T-cell (primary cell): ENCODE results near the gene CDH11. TPM values are rescaled to one million over a fixed set of nuclear protein-coding genes. Genes with fewer than 3 reads are reported as not detected.

Experiments used
- ATAC-seq, 4 experiments: fragments of 200-7000 bp in 3 of 4; fragments of 150-1000 bp in 1 of 4; cut with Tn5 transposase; replicated peaks in 1 of 4; 1 replicate in 3 of 4; 2 replicates in 1 of 4; pipeline ENCODE4 v1.10.0; 2021; ENCODE audit warnings: moderate library complexity in 3 of 4, mild to moderate bottlenecking in 2 of 4, moderate number of reproducible peaks in 1 of 4
- CTCF ChIA-PET, 2 donors: fragments of 300-600 bp; sonication (Branson Sonifier 250); formaldehyde crosslinking; loops; one replicate each; lab custom pipeline; 2022; ENCODE audit warnings: antibody characterized with exemption in 2 of 2; lab: Charles Lee
- POLR2A ChIA-PET, 2 donors: fragments of 300-600 bp; sonication (Branson Sonifier 250); formaldehyde crosslinking; loops; one replicate each; lab custom pipeline; 2022; ENCODE audit warnings: antibody characterized with exemption in 2 of 2; lab: Charles Lee
- DNase-seq, 35 experiments: peaks; one replicate each; pipeline versions ENCODE4 v3.0.0 to v3.0.0-alpha.2; 2013 to 2023
- H3K27ac ChIP-seq: one replicate; pipeline ENCODE4 v1.5.1; 2013; ENCODE audit warnings: low read length
- H3K27me3 ChIP-seq, 2 experiments: replicated peaks in 1 of 2; 1 replicate in 1 of 2; 2 replicates in 1 of 2; pipeline versions ENCODE4 v1.6.1 to v1.7.0; 2013; ENCODE audit warnings: low read length in 1 of 2, mixed read lengths in 1 of 2; ENCODE audit not compliant: control insufficient read depth in 2 of 2, insufficient read depth in 2 of 2; ENCODE audit errors: extremely low read depth in 1 of 2
- H3K36me3 ChIP-seq, 2 donors: 1 replicate in 1 of 2; 2 replicates in 1 of 2; pipeline versions ENCODE4 v1.6.1 to v1.7.0; 2013; ENCODE audit warnings: low read length in 1 of 2; ENCODE audit not compliant: control insufficient read depth in 2 of 2, insufficient read depth in 1 of 2; ENCODE audit errors: extremely low read depth in 1 of 2
- H3K4me1 ChIP-seq, 2 experiments: 1 replicate in 1 of 2; 2 replicates in 1 of 2; pipeline versions ENCODE4 v1.6.1 to v1.7.0; 2013; ENCODE audit warnings: low read length in 2 of 2, mixed read lengths in 1 of 2; ENCODE audit not compliant: insufficient read depth in 2 of 2, control insufficient read depth in 1 of 2; ENCODE audit errors: extremely low read depth in 1 of 2
- H3K4me3 ChIP-seq, 2 donors: 1 replicate in 1 of 2; 2 replicates in 1 of 2; pipeline versions ENCODE4 v1.5.1 to v1.7.0; 2013; ENCODE audit warnings: mild to moderate bottlenecking in 2 of 2, low read length in 1 of 2, moderate library complexity in 1 of 2; ENCODE audit not compliant: control insufficient read depth in 1 of 2; ENCODE audit errors: extremely low read depth in 1 of 2
- H3K9me3 ChIP-seq: 2 replicates; pipeline ENCODE4 v1.7.0; 2013
- H3K27ac Mint-ChIP-seq, 2 donors: one replicate each; pipeline ENCODE4 v1.8.0; 2020 to 2021; ENCODE audit warnings: mild to moderate bottlenecking in 2 of 2, mixed read lengths in 2 of 2
- H3K27me3 Mint-ChIP-seq, 2 donors: one replicate each; pipeline ENCODE4 v1.8.0; 2021 to 2022; ENCODE audit warnings: mixed read lengths in 2 of 2
- H3K36me3 Mint-ChIP-seq: one replicate; pipeline ENCODE4 v1.8.0; 2021; ENCODE audit warnings: mixed read lengths
- H3K4me1 Mint-ChIP-seq, 3 donors: one replicate each; pipeline ENCODE4 v1.8.0; 2020 to 2022; ENCODE audit warnings: mixed read lengths in 3 of 3, mild to moderate bottlenecking in 1 of 3
- H3K4me3 Mint-ChIP-seq, 3 donors: one replicate each; pipeline ENCODE4 v1.8.0; 2020 to 2022; ENCODE audit warnings: mild to moderate bottlenecking in 3 of 3, mixed read lengths in 3 of 3, moderate library complexity in 3 of 3
- H3K9me3 Mint-ChIP-seq, 3 donors: one replicate each; pipeline ENCODE4 v1.8.0; 2020 to 2022; ENCODE audit warnings: mixed read lengths in 3 of 3
- WGBS: methylation state at CpG from one replicate; pipeline ENCODE4 v1.1.5; 2013; ENCODE audit warnings: missing lambda C conversion rate; ENCODE audit not compliant: insufficient coverage; 5-methylcytosine and 5-hydroxymethylcytosine counted together
- total RNA-seq, 35 experiments: library from RNA in 6 of 35; stranded (reverse) in 6 of 35; fragments of 120-200 nt in 1 of 35; gene quantifications; one replicate each; pipeline versions ENCODE4 v1.2.1 to v1.2.4 and lab custom pipeline; 2013 to 2026

Gene CDH11
- total RNA-seq, 5 donors from 2014 or later (not counting 1 experiment from before 2014, with no cell fraction given), result 0.10 to 1.1 (median 0.53) TPM; not detected in 2

DNA sequence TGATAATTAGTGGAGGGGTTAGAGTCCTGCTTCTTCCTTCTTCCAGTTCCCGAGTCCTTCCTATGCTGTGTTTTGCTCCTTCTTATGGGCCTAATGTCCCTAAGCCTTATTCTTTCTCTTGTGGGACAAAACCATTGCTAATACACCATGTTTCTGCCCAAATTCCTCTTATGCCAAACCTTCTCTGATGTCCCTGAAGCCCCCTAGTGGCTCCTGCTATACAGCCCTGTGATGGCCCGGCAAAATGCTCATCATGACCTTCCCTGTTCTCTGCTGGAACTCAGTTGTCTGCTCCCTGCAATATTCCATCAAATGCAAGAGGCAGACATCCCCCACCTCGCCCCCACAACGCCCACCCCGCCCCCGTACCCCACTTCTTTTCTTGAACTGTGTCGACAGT, 171.6 kb downstream of the CDH11 start:
- Histone ChIP-seq H3K27ac (no peak overlapping the region), H3K4me1 (no peaks in the 10 kb centered on the region), H3K36me3 (no peaks in the 10 kb centered on the region), H3K27me3 (no peaks in the 10 kb centered on the region), H3K9me3 (no peaks in the 10 kb centered on the region), H3K4me3 (no peak overlapping the region)
- no peaks in the 10 kb centered on the region for H3K27me3 Mint-ChIP-seq
- no peak for ATAC-seq
- CTCF ChIA-PET, result no interaction called here
- H3K36me3 Mint-ChIP-seq, result no peaks in the 10 kb centered on the region
- H3K4me3 Mint-ChIP-seq, result no peak overlapping the region
- POLR2A ChIA-PET, result no interaction called here
- DNase-seq, result no peak
- 86% methylated on average over 1 of the region's 7 CpGs for WGBS
- H3K9me3 Mint-ChIP-seq, result peaks cover 10 to 22% (median 14%) of the 10 kb centered on the region in 3 donors
- no peaks in the 10 kb centered on the region for H3K4me1 Mint-ChIP-seq
- no peak overlapping the region for H3K27ac Mint-ChIP-seq

GRCh38 chr16:64948056-64948455, 173.8 kb downstream of the CDH11 start:
- Mint-ChIP-seq H3K4me3 (no peak overlapping the region), H3K27me3 (no peaks in the 10 kb centered on the region), H3K27ac (no peak overlapping the region), H3K36me3 (no peaks in the 10 kb centered on the region), H3K9me3 (peaks cover 25 to 33% (median 31%) of the 10 kb centered on the region in 3 donors), H3K4me1 (no peaks in the 10 kb centered on the region)
- Histone ChIP-seq H3K4me3 (no peak overlapping the region), H3K36me3 (no peaks in the 10 kb centered on the region), H3K9me3 (no peaks in the 10 kb centered on the region), H3K27me3 (no peaks in the 10 kb centered on the region), H3K27ac (no peak overlapping the region), H3K4me1 (no peaks in the 10 kb centered on the region)
- DNase-seq, result no peak
- no peak for ATAC-seq
- CTCF ChIA-PET, result no interaction called here
- no CpG with 5 or more reads among the region's 1 CpG for WGBS
- POLR2A ChIA-PET, result no interaction called here

DNA sequence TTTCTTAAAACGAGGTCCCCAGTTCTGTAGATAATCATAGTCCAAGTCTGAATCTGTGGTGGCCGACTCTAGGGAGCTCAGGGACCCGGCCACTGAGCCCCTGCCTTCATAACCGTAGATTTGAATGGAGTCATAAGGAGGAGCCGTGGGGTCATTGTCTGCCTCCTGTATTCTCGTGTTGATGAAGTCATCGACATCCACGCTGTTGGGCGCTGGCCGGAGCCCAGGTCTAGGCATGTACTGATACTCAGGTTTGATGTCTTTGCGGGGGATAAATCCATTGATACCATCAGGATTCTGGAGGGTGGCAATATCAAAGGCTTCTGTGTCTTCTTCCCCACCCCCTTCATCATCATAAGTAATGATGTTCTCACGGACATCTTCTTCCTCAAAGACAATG, 174.2 kb downstream of the CDH11 start:
- Histone ChIP-seq H3K27ac (no peak overlapping the region), H3K36me3 (no peaks in the 10 kb centered on the region), H3K4me3 (no peak overlapping the region), H3K27me3 (no peaks in the 10 kb centered on the region), H3K9me3 (no peaks in the 10 kb centered on the region), H3K4me1 (no peaks in the 10 kb centered on the region)
- Mint-ChIP-seq H3K4me3 (no peak overlapping the region), H3K36me3 (no peaks in the 10 kb centered on the region), H3K27ac (no peak overlapping the region), H3K27me3 (no peaks in the 10 kb centered on the region), H3K4me1 (no peaks in the 10 kb centered on the region), H3K9me3 (peaks cover 25 to 34% (median 33%) of the 10 kb centered on the region in 3 donors)
- DNase-seq (no peak), ATAC-seq (no peak)
- ChIA-PET POLR2A (no interaction called here), CTCF (no interaction called here)
- 85% methylated on average over 8 of the region's 12 CpGs for WGBS

DNA sequence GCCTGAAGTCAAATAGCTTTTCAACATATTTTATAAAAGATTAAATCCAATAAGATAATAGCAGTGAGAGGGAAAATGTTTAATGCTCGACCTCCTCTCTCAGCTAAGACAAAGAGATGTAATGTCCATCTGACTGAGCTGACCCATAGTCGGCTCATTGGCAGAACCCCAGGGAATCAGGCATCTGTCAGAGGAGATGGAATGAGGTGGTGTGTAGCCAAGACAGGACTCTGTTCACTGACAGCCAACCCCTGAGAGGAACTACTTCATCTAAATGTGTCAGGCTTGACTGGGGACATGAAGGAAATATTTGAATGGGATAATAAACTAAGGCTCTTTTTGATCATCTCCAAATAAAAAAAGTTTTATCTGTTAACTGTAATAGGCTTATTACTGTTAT, 188.0 kb downstream of the CDH11 start:
- peaks cover 8 to 26% (median 10%) of the 10 kb centered on the region in 3 donors for H3K9me3 Mint-ChIP-seq
- no peaks in the 10 kb centered on the region for H3K4me1 Mint-ChIP-seq
- POLR2A ChIA-PET, result no interaction called here
- WGBS, result 100% methylated on average over 1 of the region's 2 CpGs
- Histone ChIP-seq H3K4me1 (no peaks in the 10 kb centered on the region), H3K9me3 (no peaks in the 10 kb centered on the region), H3K4me3 (no peak overlapping the region), H3K27me3 (no peaks in the 10 kb centered on the region), H3K36me3 (no peaks in the 10 kb centered on the region), H3K27ac (no peak overlapping the region)
- no peak overlapping the region for H3K27ac Mint-ChIP-seq
- H3K36me3 Mint-ChIP-seq, result no peaks in the 10 kb centered on the region
- DNase-seq (no peak), ATAC-seq (no peak)
- CTCF ChIA-PET, result no interaction called here
- H3K27me3 Mint-ChIP-seq, result no peaks in the 10 kb centered on the region
- H3K4me3 Mint-ChIP-seq, result no peak overlapping the region

DNA sequence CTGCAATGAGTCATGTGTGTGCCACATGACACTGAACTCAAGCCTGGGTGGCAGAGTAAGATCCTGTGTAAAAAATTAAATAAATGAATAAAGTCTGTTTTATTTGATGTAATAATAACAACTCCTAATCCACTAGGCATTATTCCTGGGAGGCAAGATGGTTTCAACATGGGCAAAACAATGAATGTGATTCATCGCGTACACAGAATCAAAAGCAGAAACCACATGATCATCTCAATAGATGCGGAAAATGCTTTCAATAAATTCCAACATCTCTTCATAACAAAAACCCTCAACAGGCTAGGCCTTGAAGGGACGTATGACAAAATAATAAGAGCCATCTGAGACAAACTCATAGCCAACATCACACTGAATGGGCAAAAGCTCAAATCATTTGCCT, 195.4 kb downstream of the CDH11 start:
- no peaks in the 10 kb centered on the region for H3K9me3 ChIP-seq
- CTCF ChIA-PET, result no interaction called here
- DNase-seq (no peak), ATAC-seq (no peak)
- WGBS, result 93% methylated on average over 3 of the region's 4 CpGs
- Mint-ChIP-seq H3K27me3 (no peaks in the 10 kb centered on the region), H3K4me1 (no peaks in the 10 kb centered on the region), H3K9me3 (peaks cover 18 to 35% (median 21%) of the 10 kb centered on the region in 3 donors), H3K36me3 (no peaks in the 10 kb centered on the region), H3K27ac (no peak overlapping the region), H3K4me3 (no peak overlapping the region)
- no peaks in the 10 kb centered on the region for H3K27me3 ChIP-seq
- H3K4me1 ChIP-seq, result no peaks in the 10 kb centered on the region
- H3K4me3 ChIP-seq, result no peak overlapping the region
- no peak overlapping the region for H3K27ac ChIP-seq
- H3K36me3 ChIP-seq, result no peaks in the 10 kb centered on the region
- POLR2A ChIA-PET, result no interaction called here

DNA sequence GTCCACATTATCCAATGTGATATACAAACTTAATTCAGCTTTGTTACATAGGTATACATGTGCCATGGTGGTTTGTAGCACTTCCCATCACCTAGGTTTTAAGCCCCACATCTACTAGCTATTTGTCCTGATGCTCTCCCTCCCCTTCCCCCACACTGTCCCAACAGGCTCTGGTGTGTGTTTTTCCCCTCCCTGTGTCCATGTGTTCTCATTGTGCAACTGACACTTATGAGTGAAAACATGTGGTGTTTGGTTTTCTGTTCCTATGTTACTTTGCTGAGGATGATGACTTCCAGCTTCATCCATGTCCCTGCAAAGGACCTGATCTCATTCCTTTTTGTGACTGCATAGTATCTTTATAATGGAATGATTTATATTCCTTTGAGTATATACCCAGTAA, 196.7 kb downstream of the CDH11 start:
- Histone ChIP-seq H3K27me3 (no peaks in the 10 kb centered on the region), H3K36me3 (no peaks in the 10 kb centered on the region), H3K4me1 (no peaks in the 10 kb centered on the region), H3K4me3 (no peak overlapping the region), H3K9me3 (no peaks in the 10 kb centered on the region), H3K27ac (no peak overlapping the region)
- ChIA-PET CTCF (no interaction called here), POLR2A (no interaction called here)
- Mint-ChIP-seq H3K36me3 (no peaks in the 10 kb centered on the region), H3K27ac (no peak overlapping the region), H3K4me1 (no peaks in the 10 kb centered on the region), H3K9me3 (peaks cover 23 to 33% (median 31%) of the 10 kb centered on the region in 3 donors), H3K4me3 (no peak overlapping the region), H3K27me3 (no peaks in the 10 kb centered on the region)
- DNase-seq, result no peak
- no peak for ATAC-seq

DNA sequence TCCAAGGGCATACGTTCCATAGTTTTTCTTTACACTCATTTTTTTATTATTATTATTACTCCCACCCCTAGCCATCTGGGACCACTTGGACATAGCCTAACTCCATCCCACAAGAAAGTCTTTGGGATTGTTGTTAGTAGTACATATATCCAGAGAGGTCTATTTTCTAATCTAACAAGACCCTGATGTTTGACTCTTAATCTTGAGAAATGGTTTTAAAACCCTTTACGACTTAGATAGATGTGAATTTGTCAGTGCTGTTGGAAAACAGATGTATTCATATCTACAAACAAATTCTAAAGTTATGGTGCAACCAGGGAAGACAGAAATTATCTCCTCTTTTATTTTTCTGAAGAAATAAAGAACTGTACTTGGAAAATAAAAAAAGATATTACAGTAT, 197.8 kb downstream of the CDH11 start:
- H3K4me1 Mint-ChIP-seq, result no peaks in the 10 kb centered on the region
- H3K27me3 ChIP-seq, result no peaks in the 10 kb centered on the region
- no peaks in the 10 kb centered on the region for H3K36me3 Mint-ChIP-seq
- no CpG with 5 or more reads among the region's 2 CpGs for WGBS
- H3K4me3 Mint-ChIP-seq, result no peak overlapping the region
- ChIA-PET CTCF (no interaction called here), POLR2A (no interaction called here)
- no peak overlapping the region for H3K27ac ChIP-seq
- DNase-seq, result no peak
- no peak for ATAC-seq
- no peak overlapping the region for H3K4me3 ChIP-seq
- H3K27ac Mint-ChIP-seq, result no peak overlapping the region
- H3K9me3 Mint-ChIP-seq, result peaks cover 19 to 33% (median 29%) of the 10 kb centered on the region in 3 donors
- no peaks in the 10 kb centered on the region for H3K4me1 ChIP-seq
- H3K9me3 ChIP-seq, result no peaks in the 10 kb centered on the region
- H3K27me3 Mint-ChIP-seq, result no peaks in the 10 kb centered on the region
- no peaks in the 10 kb centered on the region for H3K36me3 ChIP-seq
